HG03460 (cell line): ENCODE results near the gene TBC1D1.

Source experiments
- ATAC-seq: cut with Tn5 transposase; IDR thresholded peaks from one replicate; pipeline ENCODE4 v1.9.1; 2021; ENCODE audit not compliant: unreplicated experiment

TBC1D1 gene, protein sequence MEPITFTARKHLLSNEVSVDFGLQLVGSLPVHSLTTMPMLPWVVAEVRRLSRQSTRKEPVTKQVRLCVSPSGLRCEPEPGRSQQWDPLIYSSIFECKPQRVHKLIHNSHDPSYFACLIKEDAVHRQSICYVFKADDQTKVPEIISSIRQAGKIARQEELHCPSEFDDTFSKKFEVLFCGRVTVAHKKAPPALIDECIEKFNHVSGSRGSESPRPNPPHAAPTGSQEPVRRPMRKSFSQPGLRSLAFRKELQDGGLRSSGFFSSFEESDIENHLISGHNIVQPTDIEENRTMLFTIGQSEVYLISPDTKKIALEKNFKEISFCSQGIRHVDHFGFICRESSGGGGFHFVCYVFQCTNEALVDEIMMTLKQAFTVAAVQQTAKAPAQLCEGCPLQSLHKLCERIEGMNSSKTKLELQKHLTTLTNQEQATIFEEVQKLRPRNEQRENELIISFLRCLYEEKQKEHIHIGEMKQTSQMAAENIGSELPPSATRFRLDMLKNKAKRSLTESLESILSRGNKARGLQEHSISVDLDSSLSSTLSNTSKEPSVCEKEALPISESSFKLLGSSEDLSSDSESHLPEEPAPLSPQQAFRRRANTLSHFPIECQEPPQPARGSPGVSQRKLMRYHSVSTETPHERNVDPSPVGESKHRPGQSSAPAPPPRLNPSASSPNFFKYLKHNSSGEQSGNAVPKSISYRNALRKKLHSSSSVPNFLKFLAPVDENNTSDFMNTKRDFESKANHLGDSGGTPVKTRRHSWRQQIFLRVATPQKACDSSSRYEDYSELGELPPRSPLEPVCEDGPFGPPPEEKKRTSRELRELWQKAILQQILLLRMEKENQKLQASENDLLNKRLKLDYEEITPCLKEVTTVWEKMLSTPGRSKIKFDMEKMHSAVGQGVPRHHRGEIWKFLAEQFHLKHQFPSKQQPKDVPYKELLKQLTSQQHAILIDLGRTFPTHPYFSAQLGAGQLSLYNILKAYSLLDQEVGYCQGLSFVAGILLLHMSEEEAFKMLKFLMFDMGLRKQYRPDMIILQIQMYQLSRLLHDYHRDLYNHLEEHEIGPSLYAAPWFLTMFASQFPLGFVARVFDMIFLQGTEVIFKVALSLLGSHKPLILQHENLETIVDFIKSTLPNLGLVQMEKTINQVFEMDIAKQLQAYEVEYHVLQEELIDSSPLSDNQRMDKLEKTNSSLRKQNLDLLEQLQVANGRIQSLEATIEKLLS (N-terminal part only)

GRCh38 chr4:37890801-37891259 lies at the start of gene TBC1D1:
TBC1D1 (plus strand) TSS chr4:37891084; CDS start chr4:37902096, 11,012 bp downstream.
- ATAC-seq, result peak; percentile 26

- no peak for ATAC-seq
Measured at GRCh38 chr4:37844204-37844603, 46.7 kb upstream of the TBC1D1 start.

GRCh38 chr4:37845201-37845600 lies 45.7 kb upstream of the TBC1D1 start:
- no peak for ATAC-seq

GRCh38 chr4:37847311-37847884 lies 43.5 kb upstream of the TBC1D1 start:
- no peak for ATAC-seq

DNA sequence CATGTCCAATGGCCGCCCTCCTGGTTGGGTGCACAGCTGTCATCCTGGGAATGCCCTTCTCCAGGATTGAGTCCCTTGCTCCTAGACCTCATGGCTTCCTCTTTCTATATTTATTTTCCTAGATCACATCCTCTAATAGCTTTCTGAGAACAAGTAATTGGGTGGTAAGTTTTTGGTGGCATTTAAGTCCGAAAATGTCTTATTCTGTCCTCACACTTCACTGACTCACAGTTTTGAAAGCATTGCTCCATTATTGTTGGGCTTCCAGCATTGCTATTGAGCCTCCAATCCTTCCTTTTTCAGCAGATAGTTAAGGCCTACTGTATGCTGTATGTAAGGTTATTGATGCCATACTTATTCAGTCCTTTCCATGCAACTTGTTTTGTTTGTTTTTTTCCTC lies 38.5 kb upstream of the TBC1D1 start:
- no peak for ATAC-seq

- ATAC-seq, result no peak
Measured at GRCh38 chr4:37858112-37858511, 32.8 kb upstream of the TBC1D1 start.

- no peak for ATAC-seq
Measured at GRCh38 chr4:37858872-37859271, 32.0 kb upstream of the TBC1D1 start.

DNA sequence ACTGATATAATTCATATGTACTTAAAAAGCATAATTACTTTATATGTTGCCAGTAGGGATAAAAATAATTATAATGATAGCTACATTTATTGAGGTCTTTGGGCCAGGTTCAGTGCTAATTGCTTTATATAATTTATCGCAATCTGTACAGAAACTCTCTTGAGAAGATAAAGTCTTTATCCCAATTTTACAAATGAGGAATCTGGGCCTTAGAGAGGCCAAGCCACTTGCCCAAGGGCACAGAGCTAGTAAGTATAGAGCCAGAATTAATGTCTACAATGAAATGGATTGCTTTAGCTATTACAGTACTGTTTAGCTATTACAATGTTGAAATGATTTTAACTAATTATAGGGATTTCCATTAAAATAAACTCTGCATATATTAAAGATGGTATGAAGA lies 30.6 kb upstream of the TBC1D1 start:
- ATAC-seq, result no peak

DNA sequence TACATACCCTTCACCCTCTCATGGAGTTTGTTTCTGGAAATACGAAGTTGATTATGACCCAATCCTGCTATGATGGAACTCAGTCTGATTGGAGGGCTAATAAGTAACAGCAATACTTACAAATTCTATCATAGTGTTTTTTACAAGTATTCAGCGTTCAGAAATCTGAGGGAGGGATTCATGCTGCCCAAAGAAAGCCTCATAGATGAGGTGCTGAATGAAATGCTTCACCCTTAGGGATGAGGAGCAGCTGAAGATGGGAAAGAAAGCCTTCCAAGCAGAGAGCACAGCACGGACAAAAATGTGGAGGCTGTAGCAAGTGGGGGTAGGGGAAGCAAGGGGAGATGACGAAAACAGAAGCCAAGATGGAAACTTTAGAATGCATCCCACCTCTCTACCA lies 27.9 kb upstream of the TBC1D1 start:
- no peak for ATAC-seq

DNA sequence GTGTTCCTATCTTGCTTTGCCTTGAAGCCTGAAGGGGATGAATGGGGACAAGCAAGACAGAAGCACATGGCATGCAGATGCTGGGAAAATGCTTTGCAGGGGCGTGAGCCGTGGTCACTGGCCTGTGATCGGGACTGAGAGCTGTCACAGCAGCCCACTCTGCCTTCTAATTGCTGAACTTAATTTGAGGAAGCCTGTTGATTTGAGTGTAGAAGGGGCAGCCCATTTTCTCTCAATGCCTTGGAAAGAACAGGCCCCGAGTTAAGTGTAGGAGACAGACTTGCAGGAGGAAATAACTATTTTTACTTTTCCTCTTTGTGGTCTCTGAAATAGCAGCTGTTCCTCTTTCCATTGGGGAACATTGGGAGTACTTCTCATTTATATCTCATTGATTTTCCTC lies 26.1 kb upstream of the TBC1D1 start:
- no peak for ATAC-seq

DNA sequence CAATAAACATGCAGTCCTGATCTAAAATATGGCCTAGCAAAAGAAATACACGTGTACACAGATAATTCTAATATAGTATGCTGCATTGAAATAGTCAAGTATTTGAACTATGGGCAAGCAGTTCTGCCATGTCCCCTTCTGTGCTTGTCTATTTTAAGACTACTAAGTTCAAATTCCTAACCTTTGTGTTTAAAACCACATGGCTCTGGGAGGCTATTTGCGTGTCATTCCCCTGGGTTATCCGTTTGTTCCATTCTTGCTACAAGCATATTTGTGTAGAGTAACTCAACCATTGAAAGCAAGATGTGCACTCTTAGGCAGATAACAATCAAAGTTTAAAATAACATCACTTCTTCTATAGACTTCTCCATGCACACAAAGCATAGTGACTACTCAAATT lies 25.4 kb upstream of the TBC1D1 start:
- ATAC-seq, result no peak

GRCh38 chr4:37867102-37867501 lies 23.8 kb upstream of the TBC1D1 start:
- ATAC-seq, result no peak

DNA sequence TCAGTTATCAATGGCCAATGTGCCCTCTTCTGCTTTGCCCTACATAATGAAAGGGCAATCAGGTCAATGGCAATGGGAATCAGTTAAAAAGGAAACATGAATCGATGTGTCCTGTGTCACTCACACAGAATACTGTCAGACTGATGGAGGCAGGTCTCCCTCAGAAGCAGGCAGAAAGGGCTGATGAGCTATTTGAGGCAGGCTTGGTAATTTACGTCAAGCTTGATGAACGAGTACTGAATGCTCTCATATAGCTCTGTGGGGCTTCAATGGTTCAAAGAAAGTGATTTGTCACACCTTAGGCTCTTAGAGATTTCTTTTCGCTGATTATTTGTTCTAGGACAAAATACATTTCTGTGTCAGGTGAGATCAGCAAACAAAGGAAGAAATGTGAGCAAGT lies 22.6 kb upstream of the TBC1D1 start:
- ATAC-seq, result no peak

DNA sequence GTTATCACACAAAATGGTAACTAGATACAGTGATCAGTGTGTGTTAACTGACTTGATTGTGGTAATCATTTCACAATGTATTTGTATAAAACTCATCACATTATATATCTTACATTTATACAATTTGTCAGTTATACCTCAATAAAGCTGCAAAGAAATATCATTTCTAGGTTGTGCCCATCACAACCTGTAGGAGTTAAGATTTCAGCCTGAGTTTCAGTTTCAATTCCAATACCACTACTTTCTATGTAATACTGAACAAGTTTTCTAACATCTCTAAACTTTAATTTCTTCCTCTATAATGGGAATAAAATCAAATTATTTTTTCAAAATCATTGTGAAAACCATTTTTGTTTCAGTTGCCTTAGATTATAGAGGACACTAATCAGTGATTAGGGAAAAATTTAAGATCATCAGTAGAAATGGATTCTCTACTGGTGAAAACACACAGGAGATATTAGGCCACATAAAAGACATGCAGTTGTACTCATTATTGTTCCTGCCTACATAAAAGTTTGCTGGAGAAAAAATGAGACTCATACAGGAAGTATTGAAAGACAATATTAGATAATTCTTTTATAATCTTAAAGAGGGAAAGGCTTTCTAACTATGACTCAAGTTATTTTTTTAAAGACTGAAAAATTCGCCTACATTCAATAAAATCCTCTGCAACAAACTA lies 18.4 kb upstream of the TBC1D1 start:
- no peak for ATAC-seq

GRCh38 chr4:37873386-37873785 lies 17.5 kb upstream of the TBC1D1 start:
- no peak for ATAC-seq

- ATAC-seq, result no peak
Measured at GRCh38 chr4:37876156-37876555, 14.7 kb upstream of the TBC1D1 start.

DNA sequence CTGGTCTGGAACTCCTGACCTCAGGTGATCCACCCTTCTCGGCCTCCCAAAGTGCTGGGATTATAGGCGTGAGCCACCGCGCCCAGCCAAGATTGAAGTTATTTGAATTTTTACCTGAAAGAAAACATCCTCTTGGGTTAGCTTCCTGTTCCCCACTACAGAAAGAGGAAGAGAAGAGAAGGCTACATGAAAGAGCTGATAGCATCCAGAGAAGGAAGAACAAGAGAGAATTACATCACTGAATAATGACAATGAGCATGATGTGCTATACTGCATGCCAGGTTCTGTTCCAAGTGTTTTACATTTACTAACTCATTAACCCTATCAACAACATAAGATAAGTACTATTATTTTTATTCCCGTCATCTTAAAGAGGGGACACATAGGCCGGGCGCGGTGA lies 11.5 kb upstream of the TBC1D1 start:
- no peak for ATAC-seq

- ATAC-seq, result no peak
Measured at GRCh38 chr4:37881811-37882210, 9.1 kb upstream of the TBC1D1 start.

DNA sequence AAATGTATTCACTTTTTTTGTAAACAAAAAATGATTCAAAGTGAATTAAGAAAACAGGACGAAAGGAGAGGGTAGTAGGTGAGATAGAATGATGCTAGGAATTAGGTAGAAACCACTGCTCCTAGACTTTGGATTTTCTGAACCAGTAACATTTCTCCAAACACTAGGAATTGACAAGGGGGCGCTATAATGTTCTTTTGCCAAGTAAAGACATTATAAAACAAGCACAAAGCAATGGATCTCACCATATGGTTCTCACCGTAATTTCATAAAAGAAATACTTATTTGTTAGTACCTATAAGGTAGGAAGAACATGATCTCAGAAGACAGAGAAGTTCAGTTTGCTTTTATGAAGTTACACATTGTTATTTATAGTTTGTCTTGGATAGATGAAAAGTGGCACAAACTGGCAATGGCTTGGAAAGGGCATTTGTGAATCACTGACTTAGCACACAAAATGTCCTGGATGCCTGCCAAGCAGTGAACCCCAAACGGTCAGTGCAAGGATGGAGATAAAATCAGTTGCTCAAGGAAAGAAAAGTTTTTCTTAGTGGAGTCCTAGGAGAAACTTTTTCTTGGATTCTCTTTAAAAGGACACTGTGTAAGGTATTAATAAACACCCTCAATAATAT lies 8.1 kb upstream of the TBC1D1 start:
- ATAC-seq, result no peak
